Activated CD8-positive, alpha-beta memory T cell treated with anti-CD3 and anti-CD28 coated beads, Interleukin-2, amount 50 U/mL, for 1 hour (primary cell): ENCODE measurements around the gene PVALEF.
A peak's percentile ranks its signal among the peaks of the same experiment; 100 is the strongest.

Experiments used
- DNase-seq: peaks from one replicate; pipeline ENCODE4 v3.0.0-alpha.2; 2020; ENCODE audit errors: extremely low read depth

PVALEF gene

DNA sequence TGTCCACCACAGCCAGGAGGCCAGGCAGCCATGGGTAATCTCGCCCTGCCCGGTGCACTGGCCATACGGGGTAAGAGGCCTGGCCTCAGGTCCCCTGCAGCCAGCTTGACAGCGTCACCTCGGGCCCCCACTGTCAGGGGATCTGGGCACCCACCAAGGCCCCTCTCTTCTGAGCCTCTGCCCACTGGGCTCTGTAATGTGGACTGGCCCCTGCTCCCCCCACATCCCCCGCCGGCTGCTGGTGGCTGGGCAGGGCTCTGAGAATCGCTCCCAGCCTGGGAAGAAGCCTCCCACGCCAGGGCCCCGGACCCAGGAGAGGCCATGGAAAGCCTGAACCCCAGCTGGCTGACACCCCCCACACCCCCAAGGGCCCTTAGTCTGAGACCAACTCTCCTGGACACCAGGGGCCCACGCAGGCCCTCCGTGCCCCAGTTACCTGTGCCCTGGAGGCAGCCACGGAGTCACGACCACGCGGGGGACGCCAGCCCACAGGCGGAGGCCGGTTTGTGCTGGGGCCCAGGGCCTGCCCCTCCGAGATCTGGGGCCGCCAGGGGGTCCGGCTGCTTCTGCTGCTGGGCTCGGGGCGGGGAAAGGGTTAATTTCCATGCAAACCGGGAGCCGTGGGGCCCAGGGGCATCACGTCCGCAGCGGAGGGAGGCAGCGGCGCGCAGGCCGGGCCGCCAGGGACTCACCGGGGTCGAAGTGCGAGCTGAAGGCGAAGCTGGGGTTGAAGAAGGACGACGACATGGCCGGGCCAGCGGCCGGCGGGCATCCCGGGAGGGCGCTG, at the start of gene PVALEF:
TSS of gene PVALEF (plus strand) at position 262 of the 787 bp plus-strand sequence. CDS start 15,720 bp downstream, outside the sequence.
- no peak for DNase-seq

DNA sequence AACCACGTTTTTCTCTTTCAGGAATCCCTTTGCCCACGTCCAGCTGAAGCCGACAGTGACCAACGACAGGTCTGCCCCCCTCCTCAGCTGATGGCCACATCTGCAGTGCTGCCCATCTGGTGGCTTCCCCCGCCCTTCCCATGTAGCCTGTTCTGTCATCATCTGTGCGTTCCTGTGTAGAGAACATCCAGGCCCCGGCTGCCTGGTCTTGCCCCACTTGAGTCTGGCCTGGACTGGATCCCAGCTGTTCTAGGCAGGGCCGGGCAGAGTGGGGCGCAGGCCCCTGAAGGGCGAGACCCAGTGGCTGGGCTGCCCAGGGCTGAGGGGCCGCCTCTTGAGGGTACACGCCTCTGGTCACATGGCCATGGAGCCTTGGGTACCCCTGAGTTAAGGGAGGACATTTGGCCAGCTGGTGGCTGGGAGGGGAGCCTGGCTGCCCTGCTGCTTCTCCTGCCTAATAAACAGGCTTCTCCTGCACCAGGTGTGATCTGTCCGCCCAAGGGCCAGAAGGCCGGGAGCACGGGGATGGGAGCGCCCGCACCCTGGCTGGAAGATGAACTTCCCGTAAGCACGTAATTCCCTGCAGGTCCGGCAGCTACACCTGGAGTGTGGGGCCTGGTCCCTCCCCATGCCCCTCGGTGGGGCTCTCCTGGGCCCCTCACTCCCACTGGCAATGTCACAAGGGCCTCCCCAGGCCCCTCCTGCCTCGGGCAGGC, 49.4 kb upstream of the PVALEF start:
- DNase-seq: no peak

DNA sequence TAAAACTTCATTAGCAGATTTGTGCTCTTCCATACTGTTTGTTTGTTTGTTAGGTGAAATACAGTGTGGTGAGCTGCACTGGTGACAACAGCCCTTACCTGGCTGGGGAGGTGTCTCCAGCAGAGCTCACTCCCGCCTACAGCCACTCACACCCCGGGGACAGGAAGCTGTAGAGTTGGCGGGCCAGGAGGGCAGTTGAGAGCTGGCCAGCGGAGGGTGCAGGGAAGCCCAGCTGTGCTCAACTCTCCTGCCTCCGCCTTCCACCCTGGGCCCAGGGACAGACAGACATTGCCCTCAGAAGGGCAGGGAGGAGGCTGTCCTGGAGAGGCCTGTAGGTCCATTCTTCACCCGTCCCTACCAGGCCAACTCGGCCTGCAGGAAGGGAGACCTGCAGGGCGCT, 48.6 kb upstream of the PVALEF start:
- no peak for DNase-seq

DNA sequence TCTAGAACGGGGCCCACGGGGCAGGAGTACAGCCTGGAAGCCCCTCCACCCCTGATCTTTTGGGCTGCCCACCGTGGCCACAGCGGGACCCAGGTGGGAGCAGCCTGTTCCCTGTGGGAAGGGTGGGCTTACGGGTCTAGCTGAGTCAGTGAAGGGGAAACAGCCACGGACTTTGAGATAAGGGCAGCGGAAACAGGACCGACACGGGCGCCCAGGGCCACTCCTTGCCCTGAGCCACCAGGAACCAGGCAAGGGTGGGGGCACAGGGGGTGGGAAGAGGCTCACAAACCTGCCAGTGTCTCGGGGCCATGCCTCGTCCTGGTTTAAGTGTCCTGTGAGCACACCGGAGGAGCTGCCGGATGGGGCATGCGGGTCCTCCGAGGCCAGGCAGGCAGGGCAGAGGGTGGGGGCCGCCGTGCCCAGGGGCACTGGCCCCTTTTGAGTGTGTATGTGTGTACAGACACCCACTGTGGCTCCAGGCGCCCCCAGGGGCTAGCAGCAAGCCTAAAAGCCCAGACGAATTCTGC, 47.6 kb upstream of the PVALEF start:
- no peak for DNase-seq

DNA sequence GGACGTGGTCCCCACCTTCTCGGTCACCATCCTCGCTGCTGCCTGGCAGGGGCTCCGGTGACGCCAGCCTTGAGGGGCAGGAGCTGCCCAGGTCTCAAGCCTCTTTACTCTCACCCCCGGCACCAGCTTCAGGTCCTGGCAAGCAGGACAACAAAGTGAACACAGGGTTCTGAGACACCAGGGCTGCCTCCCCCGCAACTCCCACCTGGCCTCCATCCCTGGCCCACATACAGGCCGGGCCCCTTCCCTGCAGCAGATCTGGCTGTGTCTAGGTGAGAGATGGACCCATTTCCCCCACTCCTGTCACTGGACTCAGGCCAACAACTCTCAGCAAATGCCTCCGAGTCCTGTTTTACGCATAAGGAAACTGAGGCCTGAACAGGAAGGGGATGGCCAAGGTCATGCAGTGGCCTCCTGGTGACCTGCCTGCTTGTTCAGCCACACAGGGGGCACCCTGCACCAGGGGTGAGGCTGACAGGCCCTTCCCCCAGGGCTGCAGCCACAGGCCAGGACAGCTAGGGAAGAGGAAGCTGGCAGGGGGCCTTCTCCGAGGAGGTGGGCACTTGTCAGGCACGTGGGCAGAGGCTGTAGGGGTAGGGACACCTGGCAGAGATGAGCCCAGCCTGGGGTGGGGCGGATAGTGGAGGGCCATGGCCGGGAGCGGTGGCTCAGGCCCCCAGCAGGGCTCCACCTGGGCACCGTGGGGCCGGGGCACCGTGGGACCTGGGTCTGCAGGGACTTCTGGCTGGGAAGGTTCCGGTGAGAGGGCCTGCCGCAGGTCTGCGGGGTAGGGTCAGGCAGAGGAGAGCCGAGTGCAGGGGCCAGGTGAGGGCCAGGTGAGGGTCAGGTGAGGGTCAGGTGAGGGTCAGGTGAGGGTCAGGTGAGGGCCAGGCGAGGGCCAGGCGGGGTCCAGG, 46.7 kb upstream of the PVALEF start:
- no peak for DNase-seq

DNA sequence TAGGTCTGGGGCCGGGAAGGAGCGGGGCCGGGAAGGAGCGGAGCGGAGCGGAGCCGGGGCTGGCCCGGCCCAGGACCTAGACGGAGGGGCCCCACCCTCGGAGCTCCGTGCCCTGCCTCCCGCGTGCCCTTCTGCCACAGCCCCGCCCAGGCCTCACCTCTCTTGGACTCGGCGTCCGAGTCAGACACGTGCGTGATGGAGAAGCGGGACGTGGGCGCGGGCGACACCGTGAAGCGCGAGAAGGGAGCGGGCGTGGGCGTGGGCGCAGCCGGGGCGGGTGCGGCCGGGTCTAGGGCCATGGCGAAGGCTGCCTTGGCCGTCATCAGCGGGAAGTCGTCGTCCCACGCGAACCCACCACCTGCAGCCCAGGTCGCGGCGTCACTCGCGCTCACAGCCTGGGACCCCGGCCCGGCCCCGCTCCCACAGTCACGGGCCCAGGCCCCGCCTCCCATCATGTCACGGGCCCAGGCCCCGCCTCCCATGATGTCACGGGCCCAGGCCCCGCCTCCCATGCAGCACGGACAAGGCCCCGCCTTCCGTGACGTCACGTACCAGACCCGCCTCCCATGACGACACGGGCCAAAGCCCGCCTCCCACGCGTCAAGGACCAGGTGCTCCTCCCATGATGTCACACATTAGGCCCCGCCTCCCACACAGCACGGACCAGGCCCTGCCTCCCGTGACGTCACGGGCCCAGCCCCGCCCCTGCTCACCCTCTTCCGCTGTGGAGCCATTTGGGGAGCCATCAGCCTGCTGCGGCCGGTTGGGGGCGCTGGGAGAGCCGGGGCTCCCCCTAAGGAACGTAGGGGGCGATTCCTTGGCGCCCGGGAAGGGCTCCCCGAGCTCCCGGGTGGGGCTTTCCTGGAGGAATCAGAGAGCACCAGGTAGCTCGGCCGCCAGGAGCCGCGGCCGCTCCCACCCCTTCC, 45.8 kb upstream of the PVALEF start:
- DNase-seq: peak; percentile 65

DNA sequence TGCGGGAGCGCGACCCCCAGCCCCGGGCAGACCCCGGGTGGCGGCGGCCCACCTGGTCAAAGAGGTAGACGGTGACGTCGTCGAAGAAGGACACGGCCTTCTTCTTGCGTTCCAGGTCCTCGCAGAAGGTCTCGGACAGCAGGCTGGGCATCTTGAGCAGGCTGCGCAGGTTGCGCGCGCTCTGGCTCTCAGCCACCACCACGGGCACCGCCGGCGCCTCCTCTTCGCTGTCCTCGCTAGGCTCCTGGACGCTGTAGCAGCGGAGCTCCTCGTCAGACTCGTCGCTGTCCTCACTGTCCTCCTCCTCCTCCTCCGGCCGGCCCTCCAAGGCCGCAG, 45.2 kb upstream of the PVALEF start:
- DNase-seq: no peak

DNA sequence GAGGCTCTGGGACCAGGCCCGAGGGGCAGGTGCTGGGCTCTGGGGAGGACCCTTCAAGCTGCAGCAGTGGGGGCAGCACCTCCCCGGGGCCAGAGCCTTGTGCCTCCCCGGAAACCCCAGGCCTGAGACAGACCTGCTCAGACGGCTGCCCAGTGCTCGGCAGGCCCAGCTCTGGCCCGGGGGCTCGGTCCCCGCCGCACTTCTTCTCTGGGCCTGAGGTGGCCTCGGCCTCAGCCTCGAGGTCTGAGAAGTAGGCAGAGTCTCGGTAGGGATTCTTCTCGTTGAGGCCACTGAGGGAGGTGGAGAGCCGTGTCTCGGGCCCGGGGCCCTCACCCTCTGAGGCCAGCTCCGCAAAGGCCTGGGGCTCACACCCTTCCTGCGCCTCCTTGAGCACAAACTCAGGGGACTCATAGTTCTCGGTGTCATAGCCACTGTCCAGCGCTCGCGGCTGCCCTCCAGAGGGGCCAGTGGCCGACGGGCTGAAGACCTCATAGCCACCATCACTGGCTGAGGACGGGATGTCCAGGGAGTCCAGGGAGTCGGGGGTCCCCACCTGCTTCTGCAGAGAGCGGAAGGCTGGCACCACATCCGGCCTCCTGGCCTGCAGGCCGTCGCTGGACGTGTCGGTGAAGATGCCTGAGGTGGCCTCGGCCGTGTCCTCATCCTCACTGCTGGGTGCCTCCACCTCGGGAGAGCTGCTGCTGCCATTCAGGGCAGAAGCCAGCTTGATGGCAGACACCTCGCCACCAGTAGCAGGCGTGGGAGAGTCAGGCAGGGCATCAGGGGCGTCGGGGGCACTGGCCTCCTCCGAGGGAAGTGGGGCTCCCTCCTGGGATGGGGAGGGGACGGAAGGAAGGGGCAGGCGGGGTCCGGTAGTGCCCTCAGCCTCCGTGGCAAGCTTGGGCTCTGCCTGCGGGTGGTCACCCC, 44.3 kb upstream of the PVALEF start:
- DNase-seq: no peak

DNA sequence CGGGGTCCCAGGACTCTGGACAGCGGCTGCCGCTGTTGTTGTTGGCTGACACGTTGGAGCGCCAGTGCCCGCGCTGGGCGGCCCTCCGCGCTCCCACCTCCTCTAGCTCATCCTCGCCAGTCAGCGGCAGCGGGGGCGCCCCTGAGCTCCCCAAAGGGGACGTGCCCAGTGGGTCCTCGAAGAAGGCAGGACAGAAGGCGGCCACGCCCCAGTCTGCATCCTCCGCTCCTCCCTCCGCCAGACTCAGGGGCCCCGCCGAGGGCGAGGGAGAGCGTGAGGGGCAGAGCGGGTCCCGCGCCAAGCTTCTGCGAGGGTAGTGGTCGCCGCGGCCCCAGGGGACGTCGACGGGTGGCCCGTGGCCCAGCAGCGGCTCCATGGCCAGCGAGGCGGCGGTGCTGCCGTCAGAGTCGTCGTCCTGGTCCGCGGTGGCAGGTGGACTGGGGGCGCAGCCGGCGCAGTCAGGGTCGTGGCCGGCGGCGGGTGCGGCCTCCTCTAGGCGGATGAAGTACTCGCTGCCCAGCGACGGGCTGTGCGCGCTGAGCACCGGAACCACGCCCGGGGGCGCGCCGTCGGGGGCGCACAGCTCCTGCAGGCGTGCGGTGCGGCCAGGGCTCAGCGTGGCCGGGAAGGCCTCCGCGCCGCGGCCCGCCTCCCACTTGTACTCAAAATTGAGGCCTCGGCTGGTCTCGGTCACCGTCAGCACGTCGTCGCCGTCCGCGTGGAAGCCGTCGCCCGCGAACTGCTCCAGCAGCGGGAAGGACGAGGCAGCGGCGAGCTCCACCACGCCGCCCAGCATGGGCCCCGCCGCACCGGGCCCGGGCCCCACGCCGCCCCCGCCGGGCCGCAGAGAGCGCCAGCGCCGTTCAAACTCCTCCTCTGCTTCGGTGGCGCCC, 43.2 kb upstream of the PVALEF start:
- DNase-seq: no peak

DNA sequence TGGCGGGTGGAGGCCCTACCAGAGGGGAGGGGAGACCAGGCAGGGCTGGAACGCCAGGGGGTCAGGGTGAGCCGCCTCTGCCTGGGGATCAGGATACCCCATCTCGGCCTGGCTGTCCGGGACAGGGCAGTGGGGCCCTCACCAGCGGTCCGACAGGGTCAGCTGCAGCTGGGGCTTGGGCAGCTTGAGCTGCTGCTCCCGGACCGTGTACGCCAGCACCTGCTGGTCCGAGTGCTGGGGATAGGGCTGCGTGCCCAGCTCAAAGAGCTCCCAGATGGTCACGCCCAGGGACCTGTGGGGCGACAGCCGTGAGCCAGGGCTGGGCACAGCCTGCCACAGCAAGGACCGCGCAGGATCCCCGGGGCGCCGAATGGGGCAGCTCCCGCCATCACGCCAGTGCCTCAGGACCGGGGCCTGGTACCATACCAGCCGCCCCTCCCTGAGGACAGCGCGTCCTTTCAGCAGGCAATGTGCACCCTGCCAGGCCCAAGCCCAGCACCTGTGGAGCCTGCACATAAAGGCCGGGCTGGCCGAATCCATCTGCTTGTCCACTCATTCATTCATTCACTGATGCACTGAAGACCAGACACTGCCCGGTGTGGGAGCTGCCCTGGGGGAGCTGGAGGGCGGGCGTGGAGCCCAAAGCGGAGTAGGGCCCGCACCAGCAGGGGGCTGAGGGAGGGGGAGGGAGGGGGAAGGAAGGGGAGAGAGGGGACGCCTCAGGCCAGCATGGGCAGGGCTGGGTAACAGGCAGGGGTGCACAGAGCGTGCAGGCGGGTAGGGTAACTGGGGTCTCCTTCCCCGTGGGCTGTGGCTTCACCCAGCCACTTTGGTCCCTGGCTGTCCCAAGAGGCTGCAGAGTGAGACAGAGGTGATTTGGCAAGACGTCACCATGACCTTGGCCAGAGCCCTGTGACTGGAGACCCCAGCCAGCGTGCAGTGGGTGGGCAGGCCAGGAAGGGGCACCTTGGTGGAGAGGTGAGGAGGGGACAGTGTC, 42.0 kb upstream of the PVALEF start:
- no peak for DNase-seq

DNA sequence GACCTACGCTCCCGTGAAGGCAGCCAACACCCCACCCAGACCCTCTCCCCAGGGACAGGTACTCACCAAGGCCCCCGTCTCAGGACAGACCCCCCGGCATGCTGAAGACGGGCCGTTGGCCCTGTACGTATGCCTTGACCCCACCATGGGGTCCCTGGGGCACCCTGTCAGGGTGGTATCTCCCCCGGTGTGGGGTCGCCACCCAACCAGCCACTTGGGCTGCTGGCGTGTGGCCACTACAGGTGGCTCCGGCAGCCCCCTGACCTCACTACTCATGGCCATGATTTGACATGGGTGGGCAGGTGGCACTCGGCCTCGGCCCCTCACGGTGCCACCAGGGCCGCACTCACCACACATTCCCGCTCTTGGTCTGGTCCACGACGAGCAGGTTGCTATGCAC, 40.9 kb upstream of the PVALEF start:
- no peak for DNase-seq

DNA sequence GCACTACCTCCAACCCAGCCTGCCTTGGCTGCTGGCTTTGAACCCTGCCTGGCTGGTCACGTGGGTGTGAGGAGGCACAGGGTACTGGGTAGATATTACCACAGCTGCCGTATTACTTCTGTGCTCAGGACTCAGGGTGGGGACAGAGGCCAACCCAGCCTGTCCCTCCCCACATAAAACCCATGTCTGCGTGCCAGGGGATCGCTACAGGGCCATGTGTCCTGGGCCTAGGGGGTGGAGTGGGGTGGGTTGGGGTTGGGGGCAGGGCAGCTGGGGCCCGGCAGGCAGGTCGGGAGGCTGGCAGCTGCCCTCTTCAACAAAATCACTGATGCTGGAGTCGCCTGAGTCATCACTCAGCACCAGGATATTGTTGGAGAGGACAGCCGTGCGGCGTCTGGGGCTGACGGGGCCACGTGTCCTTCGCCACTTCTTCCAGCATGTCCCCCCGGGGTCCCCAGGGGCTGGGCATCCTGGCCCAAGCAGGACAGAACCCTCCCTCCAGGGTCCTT, 39.7 kb upstream of the PVALEF start:
- no peak for DNase-seq

DNA sequence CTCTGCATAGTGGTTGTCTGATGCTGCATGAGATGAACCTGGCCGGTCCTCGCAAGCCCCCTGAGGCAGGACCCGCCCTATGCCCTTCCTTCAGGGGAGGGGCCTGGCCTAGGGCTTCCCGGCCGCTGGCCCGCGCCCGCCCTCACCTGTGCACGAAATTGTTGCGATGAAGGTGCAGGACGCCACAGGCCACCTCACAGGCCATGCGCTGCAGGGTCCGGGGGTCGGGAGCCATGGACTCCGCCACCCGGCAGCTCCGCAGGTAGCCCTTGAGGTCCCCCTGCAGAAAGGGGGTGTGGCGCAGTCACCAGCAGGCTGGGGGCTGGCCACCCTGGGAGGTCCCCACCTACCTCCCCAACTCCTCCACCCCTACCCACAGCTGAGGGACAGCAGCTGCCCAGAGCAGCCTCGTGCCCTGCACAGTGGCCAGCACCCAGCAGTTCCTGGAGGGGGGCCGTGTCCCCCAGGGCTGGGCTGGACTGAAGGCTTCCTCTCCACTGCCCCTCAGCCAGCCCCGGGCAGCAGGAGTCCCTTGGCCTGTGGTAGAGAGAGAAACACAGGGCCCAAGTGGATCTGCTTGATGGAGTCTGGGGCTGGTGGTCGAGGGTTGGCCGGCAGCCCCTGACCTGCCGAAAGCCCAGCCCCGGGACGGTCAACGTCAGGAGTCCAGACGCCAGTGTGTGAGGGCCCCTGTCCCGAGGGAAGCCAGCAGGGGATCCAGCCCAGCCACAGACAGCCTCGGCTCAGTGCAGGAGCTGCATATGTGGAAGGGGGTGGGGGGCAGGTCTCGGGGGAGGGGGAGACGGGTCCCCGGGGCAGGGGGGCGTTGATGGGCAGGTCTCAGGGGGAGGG, 38.8 kb upstream of the PVALEF start:
- no peak for DNase-seq

DNA sequence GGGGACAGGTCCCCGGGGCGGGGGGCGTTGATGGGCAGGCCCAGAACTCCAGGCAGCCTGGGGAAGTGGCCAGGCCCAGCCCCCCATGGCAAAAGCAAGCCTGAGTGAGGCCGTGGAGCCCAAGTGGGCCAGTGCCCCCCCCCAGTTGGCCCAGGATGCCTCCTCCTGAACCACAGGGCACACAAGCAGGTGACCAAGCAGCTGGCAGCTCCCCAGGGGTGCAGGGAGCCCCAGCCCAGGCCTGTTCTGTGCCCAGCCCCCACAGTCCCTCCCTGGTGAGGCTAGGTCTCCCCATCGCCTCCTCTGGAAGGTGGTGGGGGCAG, 38.2 kb upstream of the PVALEF start:
- DNase-seq: no peak

DNA sequence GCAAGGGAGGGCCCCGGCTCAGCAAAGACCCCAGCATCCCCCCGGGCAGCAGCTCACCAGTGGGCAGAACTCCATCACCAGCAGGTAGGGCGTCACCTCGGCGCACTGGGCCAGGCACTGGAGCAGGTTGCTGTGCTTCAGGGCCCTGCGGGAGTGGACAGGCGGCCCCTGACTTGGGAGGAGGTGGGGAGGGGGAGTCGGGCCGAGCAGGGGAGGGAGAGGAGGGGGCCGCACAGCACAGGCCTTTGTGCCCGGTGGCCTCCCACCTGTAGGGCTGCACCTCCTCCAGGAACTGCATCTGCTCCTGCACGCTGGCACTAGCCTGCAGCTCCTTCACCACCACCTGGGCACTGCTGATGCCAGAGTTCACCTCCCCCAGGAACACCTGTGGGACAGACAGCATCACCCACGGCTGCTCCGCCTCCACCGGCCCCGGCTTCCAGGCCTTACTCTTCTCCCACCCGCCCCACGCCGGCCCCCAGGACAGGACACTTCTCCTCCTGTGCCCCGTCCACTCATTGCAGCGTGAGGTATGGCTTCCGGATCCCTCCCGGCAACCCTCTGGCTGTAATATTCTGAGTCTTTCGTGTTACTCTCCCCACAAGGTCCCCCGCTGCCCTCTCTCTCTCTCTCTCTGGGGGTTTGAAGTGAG, 37.7 kb upstream of the PVALEF start:
- DNase-seq: no peak

DNA sequence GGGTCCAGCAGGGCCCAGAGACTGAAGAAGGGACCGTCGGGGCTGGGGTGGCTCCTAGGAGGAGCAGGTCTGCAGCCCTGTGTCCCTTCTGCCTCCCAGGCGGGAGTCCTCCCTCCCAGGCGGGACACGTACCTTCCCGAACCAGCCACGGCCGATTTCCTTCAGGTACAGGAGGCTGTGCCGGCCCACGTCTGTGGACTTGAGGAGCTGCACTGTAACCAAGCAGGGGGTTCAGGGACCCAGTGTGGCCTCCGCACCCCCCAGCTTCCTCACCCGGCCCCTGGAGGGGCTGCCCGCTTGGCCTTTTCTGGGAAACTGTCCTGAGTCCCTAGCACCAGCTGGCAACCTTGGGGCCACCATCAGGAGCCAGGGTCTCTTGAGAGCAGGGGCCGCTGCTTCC, 37.0 kb upstream of the PVALEF start:
- no peak for DNase-seq
